ENCODE results near the gene ZDHHC24.

ZDHHC24 gene

DNA sequence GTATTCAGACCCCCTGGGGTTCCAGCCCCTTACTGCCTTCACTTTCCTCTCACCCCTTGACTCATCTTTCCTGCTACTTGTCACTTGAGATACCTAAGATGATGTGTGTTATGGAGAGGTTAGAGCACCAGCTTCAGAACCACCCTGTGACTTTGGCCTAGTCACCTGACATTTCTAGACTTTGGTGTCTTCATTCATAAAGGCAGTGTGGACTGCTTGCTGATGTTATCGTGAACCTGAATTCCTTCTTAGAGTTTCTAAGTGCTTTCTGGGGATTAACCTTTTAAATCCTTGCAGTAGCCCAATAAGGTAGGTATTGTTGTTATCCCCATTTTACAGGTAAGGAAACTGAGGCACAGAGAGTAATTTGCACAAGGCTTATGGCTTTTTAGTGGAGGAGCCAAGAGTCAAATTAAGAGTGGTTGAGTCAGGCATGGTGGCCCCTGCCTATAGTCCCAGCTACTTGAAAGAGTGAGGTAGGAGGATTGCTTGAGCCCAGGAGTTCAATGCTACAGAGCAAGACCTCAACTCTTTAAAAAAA is 40.5 kb downstream of the ZDHHC24 start:
- ChIA-PET POLR2A (no interaction called here), CTCF (no interaction called here)
- DNase-seq (ENCODE audit: low read depth, low spot score) = no peak
- TF ChIP-seq, protein P1, sequence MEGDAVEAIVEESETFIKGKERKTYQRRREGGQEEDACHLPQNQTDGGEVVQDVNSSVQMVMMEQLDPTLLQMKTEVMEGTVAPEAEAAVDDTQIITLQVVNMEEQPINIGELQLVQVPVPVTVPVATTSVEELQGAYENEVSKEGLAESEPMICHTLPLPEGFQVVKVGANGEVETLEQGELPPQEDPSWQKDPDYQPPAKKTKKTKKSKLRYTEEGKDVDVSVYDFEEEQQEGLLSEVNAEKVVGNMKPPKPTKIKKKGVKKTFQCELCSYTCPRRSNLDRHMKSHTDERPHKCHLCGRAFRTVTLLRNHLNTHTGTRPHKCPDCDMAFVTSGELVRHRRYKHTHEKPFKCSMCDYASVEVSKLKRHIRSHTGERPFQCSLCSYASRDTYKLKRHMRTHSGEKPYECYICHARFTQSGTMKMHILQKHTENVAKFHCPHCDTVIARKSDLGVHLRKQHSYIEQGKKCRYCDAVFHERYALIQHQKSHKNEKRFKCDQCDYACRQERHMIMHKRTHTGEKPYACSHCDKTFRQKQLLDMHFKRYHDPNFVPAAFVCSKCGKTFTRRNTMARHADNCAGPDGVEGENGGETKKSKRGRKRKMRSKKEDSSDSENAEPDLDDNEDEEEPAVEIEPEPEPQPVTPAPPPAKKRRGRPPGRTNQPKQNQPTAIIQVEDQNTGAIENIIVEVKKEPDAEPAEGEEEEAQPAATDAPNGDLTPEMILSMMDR (IDR thresholded peaks at IDR 0.05; ENCODE audit: insufficient read depth, low read length, missing control alignments) = no peak
- no peak overlapping the region for H3K4me3 ChIP-seq (ENCODE audit: low read depth, low read length)

DNA sequence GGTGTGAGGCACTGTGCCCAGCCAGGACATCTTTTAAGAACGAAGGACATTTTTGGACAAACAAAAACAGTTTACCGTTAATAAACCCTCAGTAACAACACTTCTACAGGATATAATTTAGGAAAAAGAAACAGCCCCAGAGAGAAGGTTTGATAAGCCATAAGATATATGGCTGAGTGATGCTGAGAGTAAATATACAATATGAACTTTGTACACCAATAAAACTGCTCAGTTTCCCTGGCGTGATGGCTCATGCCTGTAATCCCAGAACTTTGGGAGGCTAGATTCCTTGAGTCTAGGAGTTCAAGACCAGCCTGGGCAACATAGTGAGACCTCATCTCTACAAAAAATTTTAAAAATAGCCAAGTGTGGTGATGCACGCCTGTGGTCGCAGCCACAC is 47.3 kb downstream of the ZDHHC24 start:
- TF ChIP-seq, protein P1 (IDR thresholded peaks at IDR 0.05; ENCODE audit: insufficient read depth, low read length, missing control alignments) = no peak
- H3K4me3 ChIP-seq (ENCODE audit: low read depth, low read length) = no peak overlapping the region
- DNase-seq (ENCODE audit: low read depth, low spot score) = no peak
- ChIA-PET POLR2A (no interaction called here), CTCF (no interaction called here)

DNA sequence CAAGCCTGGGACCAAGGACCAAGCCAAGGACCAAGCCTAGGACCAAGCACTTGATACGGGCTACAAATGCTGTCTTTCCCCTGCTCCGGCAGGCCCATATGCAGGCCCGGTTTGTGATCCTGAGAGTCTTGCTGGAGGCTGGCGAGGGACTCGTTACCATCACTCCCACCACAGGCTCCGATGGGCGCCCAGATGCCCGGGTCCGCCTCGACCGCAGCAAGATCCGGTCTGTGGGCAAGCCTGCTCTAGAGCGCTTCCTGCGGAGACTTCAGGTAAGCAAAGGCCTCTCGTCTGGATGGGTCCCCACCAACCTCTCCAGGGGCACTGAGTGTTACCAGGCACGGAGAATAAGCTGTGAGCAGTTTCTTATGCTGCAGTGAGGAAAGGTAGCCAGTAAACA is 48.6 kb downstream of the ZDHHC24 start:
- ChIA-PET CTCF (no interaction called here), POLR2A (no interaction called here)
- no peak for DNase-seq (ENCODE audit: low read depth, low spot score)
- TF ChIP-seq, protein P1 (IDR thresholded peaks at IDR 0.05; ENCODE audit: insufficient read depth, low read length, missing control alignments) = no peak
- no peak overlapping the region for H3K4me3 ChIP-seq (ENCODE audit: low read depth, low read length)

DNA sequence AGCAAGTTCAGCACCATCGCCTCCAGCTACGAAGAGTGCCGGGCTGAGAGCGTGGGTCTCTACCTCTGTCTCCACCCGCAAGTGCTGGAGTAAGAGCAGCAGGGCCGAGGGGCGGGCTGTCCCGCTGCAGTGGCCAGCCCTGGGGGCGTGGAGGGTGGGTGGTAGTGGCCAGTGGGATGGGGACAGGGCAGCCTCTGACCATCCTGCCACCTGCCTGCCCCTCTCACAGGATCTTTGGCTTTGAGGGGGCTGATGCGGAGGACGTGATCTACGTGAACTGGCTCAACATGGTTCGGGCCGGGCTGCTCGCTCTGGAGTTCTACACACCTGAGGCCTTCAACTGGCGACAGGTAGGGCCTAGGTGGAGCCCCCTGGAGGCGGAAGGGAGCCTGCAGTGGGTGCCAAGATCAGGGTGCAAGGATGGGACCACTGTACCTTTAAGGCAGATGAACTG is 50.4 kb downstream of the ZDHHC24 start:
- POLR2A ChIA-PET = no interaction called here
- DNase-seq (ENCODE audit: low read depth, low spot score) = no peak
- CTCF ChIA-PET = no interaction called here
- TF ChIP-seq, protein P1 (IDR thresholded peaks at IDR 0.05; ENCODE audit: insufficient read depth, low read length, missing control alignments) = no peak
- no peak overlapping the region for H3K4me3 ChIP-seq (ENCODE audit: low read depth, low read length)

DNA sequence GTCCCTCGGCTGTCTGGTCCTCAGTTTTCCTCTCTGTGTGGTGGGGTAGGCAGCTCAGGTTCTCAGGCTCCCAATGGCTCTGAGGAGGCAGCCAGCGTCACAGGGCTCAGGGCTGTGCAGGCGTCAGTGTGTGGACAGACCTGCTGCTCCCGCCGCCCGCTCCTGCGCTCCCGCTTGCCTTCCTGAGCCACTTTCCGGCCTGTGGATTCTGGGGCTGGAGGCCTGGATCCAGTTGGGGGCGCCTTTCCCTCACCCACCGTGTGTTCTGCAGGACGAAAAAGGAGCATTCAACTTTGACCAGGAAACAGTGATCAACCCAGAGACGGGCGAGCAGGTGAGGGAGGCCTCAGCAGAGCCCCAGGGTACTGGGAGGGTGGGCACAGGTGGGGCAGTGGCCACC is 50.9 kb downstream of the ZDHHC24 start:
- CTCF ChIA-PET = no interaction called here
- DNase-seq (ENCODE audit: low read depth, low spot score) = no peak
- H3K4me3 ChIP-seq (ENCODE audit: low read depth, low read length) = no peak overlapping the region
- TF ChIP-seq, protein P1 (IDR thresholded peaks at IDR 0.05; ENCODE audit: insufficient read depth, low read length, missing control alignments) = no peak
- POLR2A ChIA-PET = no interaction called here

DNA sequence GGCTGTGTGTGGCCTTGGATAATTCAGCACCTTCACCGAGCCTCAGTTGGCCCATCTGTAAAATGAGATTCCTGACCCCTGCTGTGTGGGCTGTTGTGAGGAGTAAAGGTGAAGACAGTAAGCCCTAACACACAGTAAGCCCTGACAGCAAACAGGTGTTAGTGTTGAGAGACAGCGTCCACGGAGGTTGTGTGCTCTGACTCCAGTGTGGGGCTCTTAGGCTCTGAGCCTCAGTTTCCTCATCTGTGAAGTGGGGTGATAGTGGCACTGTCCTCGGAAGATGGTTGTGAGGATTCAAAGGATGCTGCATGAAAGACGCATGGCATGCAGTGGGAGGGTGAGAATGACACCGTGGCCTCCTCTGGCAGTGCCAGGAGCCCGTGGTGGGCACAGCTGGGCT is 51.4 kb downstream of the ZDHHC24 start:
- H3K4me3 ChIP-seq (ENCODE audit: low read depth, low read length) = no peak overlapping the region
- TF ChIP-seq, protein P1 (IDR thresholded peaks at IDR 0.05; ENCODE audit: insufficient read depth, low read length, missing control alignments) = no peak
- DNase-seq (ENCODE audit: low read depth, low spot score) = no peak
- ChIA-PET POLR2A (no interaction called here), CTCF (no interaction called here)

Data from AG04449 (cell line).